MCF 10A (cell line): ENCODE data around the gene DCPS. TPM values are rescaled to one million over a fixed set of nuclear protein-coding genes. Genes with fewer than 3 reads are reported as not detected.

Experiments
- BruUV-seq: library from RNA; stranded (reverse); fragments of 400-500 nt; replicated peaks from 2 replicates; lab custom pipeline; 2021; lab: Mats Ljungman, UMichigan
- CTCF ChIA-PET: fragments of 300-600 bp; sonication (Branson Sonifier 250); formaldehyde crosslinking; extraction: SDS; loops from one replicate; lab custom pipeline; 2021; ENCODE audit warnings: antibody characterized with exemption, inconsistent platforms; lab: Yijun Ruan, JAX
- POLR2A ChIA-PET: fragments of 300-600, 350-650 bp; sonication (Branson Sonifier 250); formaldehyde crosslinking; extraction: SDS; loops from one replicate; lab custom pipeline; 2020; ENCODE audit warnings: antibody characterized with exemption, inconsistent platforms; lab: Yijun Ruan, JAX
- DNase-seq: peaks from one replicate; pipeline ENCODE4 v3.0.0-alpha.2; 2018; ENCODE audit not compliant: unreplicated experiment
- H3K27ac Mint-ChIP-seq: one replicate; pipeline ENCODE4 v1.8.0; 2022; ENCODE audit warnings: mild to moderate bottlenecking, low read depth, mixed read lengths; ENCODE audit not compliant: unreplicated experiment
- H3K27me3 Mint-ChIP-seq: one replicate; pipeline ENCODE4 v1.8.0; 2022; ENCODE audit warnings: mixed read lengths; ENCODE audit not compliant: insufficient read depth, unreplicated experiment
- H3K36me3 Mint-ChIP-seq: one replicate; pipeline ENCODE4 v1.8.0; 2022; ENCODE audit warnings: mild to moderate bottlenecking, moderate library complexity, mixed read lengths; ENCODE audit not compliant: insufficient read depth, unreplicated experiment
- H3K4me1 Mint-ChIP-seq: one replicate; pipeline ENCODE4 v1.8.0; 2022; ENCODE audit warnings: mixed read lengths; ENCODE audit not compliant: insufficient read depth, unreplicated experiment
- H3K4me3 Mint-ChIP-seq: one replicate; pipeline ENCODE4 v1.8.0; 2022; ENCODE audit warnings: mild to moderate bottlenecking, moderate library complexity, mixed read lengths; ENCODE audit not compliant: unreplicated experiment
- H3K9me3 Mint-ChIP-seq: one replicate; pipeline ENCODE4 v1.8.0; 2022; ENCODE audit warnings: mixed read lengths; ENCODE audit not compliant: unreplicated experiment
- CTCF ChIP-seq: fragments of 200-600 bp; IDR thresholded peaks from one replicate; pipeline ENCODE4 v1.8.0; 2022; ENCODE audit warnings: antibody characterized with exemption, mild to moderate bottlenecking; ENCODE audit not compliant: unreplicated experiment
- intact Hi-C: fragments of 100-400 bp; cut with micrococcal nuclease; formaldehyde crosslinking; loops from 2 replicates; pipeline ENCODE4 v1.14.1; 2022
- total RNA-seq: library from RNA; stranded (reverse); gene quantifications from 2 replicates; pipeline ENCODE4 v1.2.3, GENCODE V29; 2022

The DCPS gene
- total RNA-seq, 1 experiment from 2014 or later, result 33.7 TPM

GRCh38 chr11:126317432-126317755, 13.5 kb downstream of the DCPS start:
- no peaks in the 10 kb centered on the region for H3K27me3 Mint-ChIP-seq
- CTCF ChIA-PET, result interaction anchor here (0.6 to 3.3 kb wide), 4 partner anchors 8 to 163 kb away, joined by 3 to 33 read pairs (median 8); no protein-coding TSS in a partner anchor
- POLR2A ChIA-PET, result interaction anchor here (0.8 to 2.2 kb wide), 4 partner anchors 13 to 91 kb away, joined by 4 to 14 read pairs (median 6); partner anchors contain the start of genes DCPS and ST3GAL4

GRCh38 chr11:126317756-126318573, 14.1 kb downstream of the DCPS start:
- Mint-ChIP-seq H3K27me3 (no peaks in the 10 kb centered on the region), H3K9me3 (no peaks in the 10 kb centered on the region), H3K27ac (peak overlapping the region; percentile 84), H3K36me3 (peaks cover 7% of the 10 kb centered on the region), H3K4me3 (peak overlapping the region; percentile 59), H3K4me1 (peaks cover 33% of the 10 kb centered on the region)
- ChIA-PET CTCF (interaction anchor here (0.6 to 3.3 kb wide), 6 partner anchors 9 to 289 kb away, joined by 3 to 33 read pairs (median 6); no protein-coding TSS in a partner anchor), POLR2A (interaction anchor here (0.6 to 2.2 kb wide), 10 partner anchors 14 to 431 kb away, joined by 3 to 14 read pairs (median 4); partner anchors contain the start of genes DCPS and ST3GAL4)
- peak; percentile 44 for DNase-seq
- no peak for TF ChIP-seq CTCF
- intact Hi-C loops, result loop anchor here (2.0 to 10.0 kb wide), 4 partner anchors 39 to 1027 kb away; no protein-coding TSS in a partner anchor
- no TSS peak for BruUV-seq

More at GRCh38 chr11:126317432-126317755, 13.5 kb downstream of the DCPS start:
- H3K4me3 Mint-ChIP-seq, result no peak overlapping the region
- no peaks in the 10 kb centered on the region for H3K9me3 Mint-ChIP-seq
- no peak for DNase-seq
- no peak for TF ChIP-seq CTCF
- BruUV-seq, result no TSS peak
- intact Hi-C loops, result loop anchor here (10.0 kb wide), 2 partner anchors 267 to 1027 kb away; no protein-coding TSS in a partner anchor
- peak overlapping the region; percentile 84 for H3K27ac Mint-ChIP-seq
- peaks cover 33% of the 10 kb centered on the region for H3K4me1 Mint-ChIP-seq
- H3K36me3 Mint-ChIP-seq, result peaks cover 7% of the 10 kb centered on the region

- Mint-ChIP-seq H3K27me3 (no peaks in the 10 kb centered on the region), H3K36me3 (peaks cover 7% of the 10 kb centered on the region), H3K4me3 (peak overlapping the region; percentile 59), H3K27ac (peak overlapping the region; percentile 84), H3K9me3 (no peaks in the 10 kb centered on the region), H3K4me1 (peaks cover 33% of the 10 kb centered on the region)
- ChIA-PET CTCF (interaction anchor here (0.6 to 4.3 kb wide), 8 partner anchors 9 to 671 kb away, joined by 3 to 33 read pairs (median 4); no protein-coding TSS in a partner anchor), POLR2A (interaction anchor here (0.6 to 2.2 kb wide), 10 partner anchors 13 to 432 kb away, joined by 3 to 14 read pairs (median 6); partner anchors contain the start of genes DCPS and ST3GAL4)
- intact Hi-C loops, result loop anchor here (2.0 to 10.0 kb wide), 4 partner anchors 38 to 1026 kb away; no protein-coding TSS in a partner anchor
- BruUV-seq, result no TSS peak
- DNase-seq, result peak; percentile 74
- no peak for TF ChIP-seq CTCF
Measured at GRCh38 chr11:126318574-126319373, 14.9 kb downstream of the DCPS start.
